Loucy (cell line): Measurements from ENCODE around the gene AJAP1.

Source experiments
- CTCF ChIP-seq: fragments of 200-600 bp; sonication (generic); conservative IDR thresholded peaks from 2 replicates; pipeline ENCODE4 v1.5.1; 2014; ENCODE audit warnings: mild to moderate bottlenecking, antibody characterized with exemption, low read length
- EZH2phosphoT487 ChIP-seq: fragments of 200-600 bp; IDR thresholded peaks from 2 replicates; pipeline ENCODE4 v1.6.1; 2018; ENCODE audit warnings: antibody characterized with exemption, mild to moderate bottlenecking, moderate library complexity, borderline replicate concordance

GRCh38 chr1:4665456-4665855 lies 11.0 kb downstream of the AJAP1 start:
- TF ChIP-seq CTCF (no peak), EZH2phosphoT487 (no peak)
